Hepatocyte (in vitro differentiated cells): Measurements from ENCODE around the gene RAI1. TPM values are rescaled to one million over a fixed set of nuclear protein-coding genes. Genes with fewer than 3 reads are reported as not detected.
A peak's percentile ranks its signal among the peaks of the same experiment; 100 is the strongest.

Source experiments
- DNase-seq: peaks from one replicate; pipeline ENCODE4 v3.0.0-alpha.2; 2016; ENCODE audit warnings: low spot score
- H2AFZ ChIP-seq: fragments of 200-600 bp; sonication (generic); 2 replicates; pipeline ENCODE4 v1.6.0; 2016; ENCODE audit warnings: antibody characterized with exemption, mild to moderate bottlenecking
- H3K27ac ChIP-seq: fragments of 200-600 bp; sonication (generic); 2 replicates; pipeline ENCODE4 v1.5.1; 2016; ENCODE audit warnings: mild to moderate bottlenecking
- H3K27me3 ChIP-seq: fragments of 200-600 bp; sonication (generic); 2 replicates; pipeline ENCODE4 v1.6.1; 2016
- H3K36me3 ChIP-seq: fragments of 200-600 bp; sonication (generic); replicated peaks from 2 replicates; pipeline ENCODE4 v1.5.1; 2016; ENCODE audit warnings: low read depth; ENCODE audit not compliant: insufficient read depth
- H3K4me1 ChIP-seq: fragments of 200-600 bp; sonication (generic); 2 replicates; pipeline ENCODE4 v1.5.1; 2016; ENCODE audit warnings: mild to moderate bottlenecking, moderate library complexity; ENCODE audit not compliant: insufficient read depth
- H3K4me2 ChIP-seq: fragments of 200-600 bp; sonication (generic); 2 replicates; pipeline ENCODE4 v1.6.0; 2016
- H3K4me3 ChIP-seq: fragments of 200-600 bp; sonication (generic); 2 replicates; pipeline ENCODE4 v1.5.1; 2016; ENCODE audit warnings: mild to moderate bottlenecking
- H3K79me2 ChIP-seq: fragments of 200-600 bp; sonication (generic); 2 replicates; pipeline ENCODE4 v1.6.0; 2017; ENCODE audit warnings: mild to moderate bottlenecking
- H3K9me2 ChIP-seq: fragments of 200-600 bp; sonication (generic); replicated peaks from 2 replicates; pipeline ENCODE4 v1.6.0; 2017; ENCODE audit warnings: mild to moderate bottlenecking; ENCODE audit not compliant: insufficient read depth
- H3K9me3 ChIP-seq: fragments of 200-600 bp; sonication (generic); 2 replicates; pipeline ENCODE4 v1.5.1; 2016; ENCODE audit warnings: low read depth, mild to moderate bottlenecking
- H4K20me1 ChIP-seq: fragments of 200-600 bp; sonication (generic); 2 replicates; pipeline ENCODE4 v1.6.0; 2016; ENCODE audit warnings: mild to moderate bottlenecking; ENCODE audit not compliant: insufficient read depth, poor library complexity, severe bottlenecking
- CTCF ChIP-seq: fragments of 200-600 bp; sonication (generic); IDR thresholded peaks from 2 replicates; pipeline ENCODE4 v1.5.1; 2016; ENCODE audit warnings: antibody characterized with exemption, mild to moderate bottlenecking; ENCODE audit not compliant: poor library complexity
- EZH2 ChIP-seq: fragments of 200-600 bp; sonication (generic); IDR thresholded peaks from 2 replicates; pipeline ENCODE4 v1.6.1; 2016; ENCODE audit warnings: antibody characterized with exemption, mild to moderate bottlenecking, borderline replicate concordance
- EZH2phosphoT487 ChIP-seq: fragments of 200-600 bp; sonication (generic); IDR thresholded peaks from one replicate; pipeline ENCODE4 v1.6.1; 2018; ENCODE audit warnings: antibody characterized with exemption, mild to moderate bottlenecking, low read depth, moderate library complexity; ENCODE audit not compliant: unreplicated experiment, severe bottlenecking
- WGBS: methylation state at CpG from one replicate; pipeline ENCODE4 v1.1.6; 2016; ENCODE audit warnings: low lambda C conversion rate; ENCODE audit errors: missing lambda C conversion rate; 5-methylcytosine and 5-hydroxymethylcytosine counted together
- polyA plus RNA-seq: library from polyadenylated mRNA; unstranded; fragments of >200 nt; fragmentation: Nextera tagmentation; extraction: Ambion mirVana; gene quantifications from 2 replicates; pipeline ENCODE4 v1.2.1, GENCODE V29; 2016
- total RNA-seq: library from RNA; depleted of rRNA; stranded (reverse); fragments of >200 nt; gene quantifications from 2 replicates; pipeline ENCODE4 v1.2.3, GENCODE V29; 2014

The RAI1 gene
- total and polyA plus RNA-seq, 2 experiments from 2014 or later, result 20.2 to 23.8 TPM

GRCh38 chr17:17680477-17681186, 626 bp upstream of the RAI1 start:
- H3K9me2 ChIP-seq, result no peaks in the 10 kb centered on the region
- no peaks in the 10 kb centered on the region for H3K9me3 ChIP-seq
- TF ChIP-seq EZH2 (no peak), EZH2phosphoT487 (no peak), CTCF (no peak)
- H4K20me1 ChIP-seq, result peaks cover 6% of the 10 kb centered on the region
- peak overlapping the region; percentile 60 for H2AFZ ChIP-seq
- H3K4me1 ChIP-seq, result peaks cover 22% of the 10 kb centered on the region
- peak overlapping the region; percentile 100 for H3K27ac ChIP-seq
- H3K79me2 ChIP-seq, result peaks cover 44% of the 10 kb centered on the region
- H3K4me3 ChIP-seq, result peak overlapping the region; percentile 23
- peak overlapping the region; percentile 90 for H3K4me2 ChIP-seq
- H3K27me3 ChIP-seq, result no peaks in the 10 kb centered on the region
- 57% methylated on average over 12 of the region's 12 CpGs for WGBS
- no peak for DNase-seq
- H3K36me3 ChIP-seq, result no peaks in the 10 kb centered on the region

GRCh38 chr17:17681744-17682292, 560 bp downstream of the RAI1 start:
- peak overlapping the region; percentile 95 for H3K4me3 ChIP-seq
- peak overlapping the region; percentile 29 for H2AFZ ChIP-seq
- H3K27ac ChIP-seq, result peak overlapping the region; percentile 100
- 0% methylated on average over 10 of the region's 68 CpGs for WGBS
- H3K27me3 ChIP-seq, result no peaks in the 10 kb centered on the region
- no peaks in the 10 kb centered on the region for H3K9me3 ChIP-seq
- no peaks in the 10 kb centered on the region for H3K9me2 ChIP-seq
- TF ChIP-seq EZH2phosphoT487, result no peak
- peak; percentile 22 for TF ChIP-seq CTCF
- H4K20me1 ChIP-seq, result peaks cover 16% of the 10 kb centered on the region
- peak; percentile 72 for DNase-seq
- H3K79me2 ChIP-seq, result peaks cover 56% of the 10 kb centered on the region
- H3K4me2 ChIP-seq, result peak overlapping the region; percentile 90
- peaks cover 34% of the 10 kb centered on the region for H3K4me1 ChIP-seq
- H3K36me3 ChIP-seq, result no peaks in the 10 kb centered on the region

- no peak for TF ChIP-seq CTCF
- no peak for TF ChIP-seq EZH2
- no peak for TF ChIP-seq EZH2phosphoT487
- peak overlapping the region; percentile 95 for H3K4me3 ChIP-seq
These were observed 1.1 kb downstream of the RAI1 start for GRCh38 chr17:17682293-17682736.

More at GRCh38 chr17:17682293-17682736, 1.1 kb downstream of the RAI1 start:
- H3K4me2 ChIP-seq, result peak overlapping the region; percentile 90
- H3K9me3 ChIP-seq, result no peaks in the 10 kb centered on the region
- peaks cover 61% of the 10 kb centered on the region for H3K79me2 ChIP-seq
- peaks cover 20% of the 10 kb centered on the region for H4K20me1 ChIP-seq
- WGBS, result 0% methylated on average over 27 of the region's 49 CpGs
- H2AFZ ChIP-seq, result peak overlapping the region; percentile 29
- peak overlapping the region; percentile 100 for H3K27ac ChIP-seq
- DNase-seq, result peak; percentile 82
- no peaks in the 10 kb centered on the region for H3K9me2 ChIP-seq
- no peaks in the 10 kb centered on the region for H3K36me3 ChIP-seq
- H3K27me3 ChIP-seq, result no peaks in the 10 kb centered on the region
- peaks cover 39% of the 10 kb centered on the region for H3K4me1 ChIP-seq
